DMS53 treated with DMSO at 0.1 percent for 48 hours (cell line): Measurements from ENCODE around the gene DEFB118.
"Not testable (repeated sequence)": the region's sequence is repeated elsewhere in the genome, so short reads cannot be mapped to it uniquely, and the experiment has no call there.

Experiments used
- DNase-seq: peaks from one replicate; lab custom pipeline; 2025; ENCODE audit not compliant: unreplicated experiment; lab: John Stamatoyannopoulos, UW

DEFB118 gene

GRCh38 chr20:31368301-31368700, at the start of gene DEFB118:
Gene DEFB118, plus strand, starts transcription at chr20:31368601. Its CDS starts 50 bp downstream, at chr20:31368651.
- no peak for DNase-seq

- DNase-seq, result no peak
Measured at GRCh38 chr20:31322504-31322903, 45.9 kb upstream of the DEFB118 start.

- DNase-seq, result no peak
Measured at GRCh38 chr20:31330893-31331292, 37.5 kb upstream of the DEFB118 start.

- no peak for DNase-seq
Measured at GRCh38 chr20:31341470-31341869, 26.9 kb upstream of the DEFB118 start.

GRCh38 chr20:31355981-31356380, 12.4 kb upstream of the DEFB118 start:
- DNase-seq, result no peak

GRCh38 chr20:31363295-31363694, 5.1 kb upstream of the DEFB118 start:
- DNase-seq, result no peak

- not testable (repeated sequence) for DNase-seq
Measured at GRCh38 chr20:31364272-31364671, 4.1 kb upstream of the DEFB118 start.

- DNase-seq, result no peak
Measured at GRCh38 chr20:31374346-31374745, 5.9 kb downstream of the DEFB118 start.

GRCh38 chr20:31390490-31390889, 22.1 kb downstream of the DEFB118 start, which contains the start of gene DEFB119:
Gene DEFB119, minus strand, starts transcription at chr20:31390590. Its CDS starts 107 bp downstream, at chr20:31390483.
- DNase-seq, result no peak

- no peak for DNase-seq
Measured at GRCh38 chr20:31392836-31393235, 24.4 kb downstream of the DEFB118 start.

GRCh38 chr20:31394900-31395299, 26.5 kb downstream of the DEFB118 start:
- no peak for DNase-seq

GRCh38 chr20:31403886-31404285, 35.5 kb downstream of the DEFB118 start:
- DNase-seq, result no peak

- DNase-seq, result no peak
Measured at GRCh38 chr20:31406115-31406514, 37.7 kb downstream of the DEFB118 start, which contains the start of gene DEFB121. Gene DEFB121, minus strand, starts transcription at chr20:31406215. Its CDS starts 63 bp downstream, at chr20:31406152.

GRCh38 chr20:31410011-31410410, 41.6 kb downstream of the DEFB118 start:
- no peak for DNase-seq

GRCh38 chr20:31414381-31414780, 46.0 kb downstream of the DEFB118 start:
- no peak for DNase-seq

GRCh38 chr20:31415653-31416052, 47.3 kb downstream of the DEFB118 start:
- DNase-seq, result no peak

GRCh38 chr20:31418307-31418706, 49.9 kb downstream of the DEFB118 start:
- DNase-seq, result no peak
